HepG2 (cell line): Measurements from ENCODE around the gene NAV2. TPM values are rescaled to one million over a fixed set of nuclear protein-coding genes. Genes with fewer than 3 reads are reported as not detected.

Source experiments
- ATM ChIP-seq: fragments of 450-650 bp; IDR thresholded peaks from 2 replicates; pipeline ENCODE4 v1.7.1; 2017; ENCODE audit warnings: mild to moderate bottlenecking, borderline replicate concordance
- FOXO4 ChIP-seq: sonication (generic); formaldehyde crosslinking; conservative IDR thresholded peaks from 2 replicates; pipeline ENCODE4 v1.8.1; 2023; ENCODE audit warnings: missing genetic modification reagents
- HNF1B ChIP-seq: sonication (generic); formaldehyde crosslinking; IDR thresholded peaks from 2 replicates; pipeline ENCODE4 v1.5.1; 2020; ENCODE audit warnings: mild to moderate bottlenecking, moderate library complexity, missing genetic modification reagents
- KIAA2018 ChIP-seq: sonication (generic); formaldehyde crosslinking; IDR thresholded peaks from 2 replicates; pipeline ENCODE4 v1.5.0; 2020; ENCODE audit warnings: mild to moderate bottlenecking, missing genetic modification reagents, borderline replicate concordance
- MEIS2 ChIP-seq: sonication (generic); formaldehyde crosslinking; IDR thresholded peaks from 2 replicates; pipeline ENCODE4 v1.9.0; 2021; ENCODE audit warnings: mild to moderate bottlenecking, missing genetic modification reagents
- ZNF234 ChIP-seq: sonication (generic); formaldehyde crosslinking; conservative IDR thresholded peaks from 2 replicates; pipeline ENCODE4 v1.5.1; 2020; ENCODE audit warnings: mild to moderate bottlenecking, missing genetic modification reagents
- polyA plus RNA-seq, 8 experiments: library from polyadenylated mRNA; depleted of rRNA in 3 of 8; stranded (reverse) in 7 of 8; unstranded in 1 of 8; fragments of >200 nt; fragmentation: Illumina TruSeq in 4 of 8; extraction: Trizol in 4 of 8; gene quantifications; 2 replicates each; pipeline versions ENCODE4 v1.2.1 to v1.2.3, GENCODE V29; 2011 to 2016; ENCODE audit warnings: low read depth in 4 of 8, missing spikeins in 1 of 8, mixed read lengths in 1 of 8; ENCODE audit not compliant: insufficient read depth in 1 of 8
- total RNA-seq, 5 experiments: library from RNA; depleted of rRNA; stranded (reverse); fragments of >200 nt; fragmentation: Illumina TruSeq; extraction: Trizol; gene quantifications; 2 replicates each; pipeline ENCODE4 v1.2.3, GENCODE V29; 2016; ENCODE audit warnings: low read depth in 1 of 5

Gene NAV2
- total and polyA plus RNA-seq, 2 of the 13 experiments (the other 11 are each of a cell fraction or from before 2014, with no cell fraction given), result 9.3 to 34.6 TPM

- no peak for TF ChIP-seq ATM
- TF ChIP-seq MEIS2 (CRISPR knock-in tag), result no peak
- TF ChIP-seq KIAA2018 (CRISPR knock-in tag), result no peak
- TF ChIP-seq ZNF234 (CRISPR knock-in tag), result no peak
- TF ChIP-seq FOXO4, result no peak
- no peak for TF ChIP-seq HNF1B (CRISPR knock-in tag)
Measured at GRCh38 chr11:19890308-19890707, 177.7 kb downstream of the NAV2 start (continued).
